CD8-positive, alpha-beta memory T cell (primary cell): ENCODE measurements around the gene IFNK. TPM values are rescaled to one million over a fixed set of nuclear protein-coding genes. Genes with fewer than 3 reads are reported as not detected.
A peak's percentile ranks its signal among the peaks of the same experiment; 100 is the strongest.

ENCODE experiments used
- CTCF ChIA-PET: fragments of 350-600 bp; sonication (Branson Sonifier 250); formaldehyde crosslinking; loops from one replicate; lab custom pipeline; 2021; ENCODE audit warnings: antibody characterized with exemption; lab: Charles Lee
- POLR2A ChIA-PET: fragments of 350-600 bp; sonication (Branson Sonifier 250); formaldehyde crosslinking; loops from one replicate; lab custom pipeline; 2021; ENCODE audit warnings: antibody characterized with exemption; lab: Charles Lee
- DNase-seq, 5 donors: peaks; one replicate each; pipeline versions ENCODE4 v3.0.0 to v3.0.0-alpha.2; 2020 to 2022; ENCODE audit warnings: mixed read lengths in 1 of 5
- H3K27ac ChIP-seq: one replicate; pipeline ENCODE4 v1.7.0; 2013; ENCODE audit warnings: low read depth, mild to moderate bottlenecking, low read length, moderate library complexity
- H3K27me3 ChIP-seq: 2 replicates; pipeline ENCODE4 v1.7.0; 2013; ENCODE audit warnings: low read length, mild to moderate bottlenecking; ENCODE audit not compliant: insufficient read depth, poor library complexity, severe bottlenecking
- H3K36me3 ChIP-seq: 2 replicates; pipeline ENCODE4 v1.7.0; 2013; ENCODE audit warnings: mild to moderate bottlenecking, low read length, moderate library complexity; ENCODE audit not compliant: insufficient read depth
- H3K4me1 ChIP-seq: 2 replicates; pipeline ENCODE4 v1.7.0; 2013; ENCODE audit warnings: mild to moderate bottlenecking, low read length, moderate library complexity; ENCODE audit not compliant: insufficient read depth
- H3K4me3 ChIP-seq: 2 replicates; pipeline ENCODE4 v1.7.0; 2013; ENCODE audit warnings: mild to moderate bottlenecking, low read length
- H3K9me3 ChIP-seq: 2 replicates; pipeline ENCODE4 v1.7.0; 2013; ENCODE audit warnings: mild to moderate bottlenecking, low read length
- H3K27ac Mint-ChIP-seq, 8 donors: one replicate each; pipeline ENCODE4 v1.8.0; 2020 to 2021; ENCODE audit warnings: mixed read lengths in 8 of 8, mild to moderate bottlenecking in 6 of 8, inconsistent platforms in 3 of 8, moderate library complexity in 3 of 8
- H3K27me3 Mint-ChIP-seq, 2 donors: one replicate each; pipeline ENCODE4 v1.8.0; 2020 to 2021; ENCODE audit warnings: mixed read lengths in 2 of 2, mild to moderate bottlenecking in 1 of 2, moderate library complexity in 1 of 2
- H3K36me3 Mint-ChIP-seq, 3 donors: one replicate each; pipeline ENCODE4 v1.8.0; 2020 to 2021; ENCODE audit warnings: mixed read lengths in 3 of 3, inconsistent platforms in 1 of 3, mild to moderate bottlenecking in 1 of 3
- H3K4me1 Mint-ChIP-seq, 3 donors: one replicate each; pipeline ENCODE4 v1.8.0; 2020 to 2021; ENCODE audit warnings: mixed read lengths in 3 of 3, inconsistent platforms in 1 of 3, mild to moderate bottlenecking in 1 of 3
- H3K4me3 Mint-ChIP-seq, 7 donors: one replicate each; pipeline ENCODE4 v1.8.0; 2020 to 2021; ENCODE audit warnings: mixed read lengths in 7 of 7, mild to moderate bottlenecking in 6 of 7, moderate library complexity in 4 of 7, inconsistent platforms in 2 of 7
- H3K9me3 Mint-ChIP-seq, 5 donors: one replicate each; pipeline ENCODE4 v1.8.0; 2020 to 2022; ENCODE audit warnings: mixed read lengths in 5 of 5, mild to moderate bottlenecking in 3 of 5, moderate library complexity in 2 of 5, inconsistent platforms in 1 of 5
- polyA plus RNA-seq: library from polyadenylated mRNA; unstranded; fragments of 300-500 nt; fragmentation: Illumina TruSeq; gene quantifications from one replicate; pipeline ENCODE4 v1.2.3, GENCODE V29; 2021
- total RNA-seq, 2 experiments: library from RNA; stranded (reverse); gene quantifications; one replicate each; pipeline ENCODE4 v1.2.3, GENCODE V29; 2021

The IFNK gene
- total and polyA plus RNA-seq, 3 experiments from 2014 or later, result not detected

- peaks cover 15% of the 10 kb centered on the region for H3K4me1 ChIP-seq
- H3K27ac Mint-ChIP-seq, result peak overlapping the region; percentile 95 to 100 (median 99)
- no peak overlapping the region for H3K27ac ChIP-seq
- H3K4me3 Mint-ChIP-seq, result peak overlapping the region; percentile 93 to 99 (median 96)
- H3K36me3 ChIP-seq, result no peaks in the 10 kb centered on the region
- H3K27me3 ChIP-seq, result no peaks in the 10 kb centered on the region
- CTCF ChIA-PET, result no interaction called here
- peaks cover 0 to 2% (median 0%) of the 10 kb centered on the region in 5 donors for H3K9me3 Mint-ChIP-seq
- peaks cover 0 to 10% (median 0%) of the 10 kb centered on the region in 3 donors for H3K36me3 Mint-ChIP-seq
- POLR2A ChIA-PET, result no interaction called here
- H3K4me3 ChIP-seq, result no peak overlapping the region
- no peaks in the 10 kb centered on the region for H3K9me3 ChIP-seq
- H3K27me3 Mint-ChIP-seq, result peaks cover 0 to 7% of the 10 kb centered on the region in 2 donors
- H3K4me1 Mint-ChIP-seq, result peaks cover 26 to 37% (median 32%) of the 10 kb centered on the region in 3 donors
- no peak for DNase-seq
These were observed 48.0 kb downstream of the IFNK start for GRCh38 chr9:27572061-27572460.

- peak overlapping the region; percentile 93 to 99 (median 96) for H3K4me3 Mint-ChIP-seq
- peaks cover 24 to 35% (median 32%) of the 10 kb centered on the region in 3 donors for H3K4me1 Mint-ChIP-seq
- POLR2A ChIA-PET, result no interaction called here
- peaks cover 0 to 2% (median 0%) of the 10 kb centered on the region in 5 donors for H3K9me3 Mint-ChIP-seq
- CTCF ChIA-PET, result no interaction called here
- Histone ChIP-seq H3K36me3 (no peaks in the 10 kb centered on the region), H3K27me3 (no peaks in the 10 kb centered on the region), H3K27ac (peak overlapping the region; percentile 83), H3K4me1 (peaks cover 15% of the 10 kb centered on the region), H3K9me3 (no peaks in the 10 kb centered on the region), H3K4me3 (peak overlapping the region; percentile 71)
- peak overlapping the region; percentile 95 to 100 (median 99) for H3K27ac Mint-ChIP-seq
- H3K27me3 Mint-ChIP-seq, result peaks cover 0 to 7% of the 10 kb centered on the region in 2 donors
- peaks cover 0 to 9% (median 0%) of the 10 kb centered on the region in 3 donors for H3K36me3 Mint-ChIP-seq
- peak; percentile 30 to 77 (median 56) for DNase-seq
These were observed 48.5 kb downstream of the IFNK start for GRCh38 chr9:27572566-27572917.

- Mint-ChIP-seq H3K4me3 (peak within 1 kb of the TSS; percentile 93 to 99 (median 96)), H3K27ac (peak within 1 kb of the TSS; percentile 95 to 100 (median 100)), H3K9me3 (peaks cover 0 to 4% (median 2%) of the 10 kb centered on the region in 5 donors), H3K27me3 (peaks cover 0 to 7% of the 10 kb centered on the region in 2 donors), H3K4me1 (peaks cover 23 to 33% (median 32%) of the 10 kb centered on the region in 3 donors), H3K36me3 (peaks cover under 1 to 9% (median 2%) of the 10 kb centered on the region in 3 donors)
- ChIA-PET POLR2A (interaction anchor here (0.7 kb wide), 1 partner anchor 626 kb away, joined by 3 read pairs; the partner anchor contains the start of gene PLAA), CTCF (interaction anchor here (1.1 kb wide), 1 partner anchor 50 kb away, joined by 4 read pairs; no protein-coding TSS in a partner anchor)
- no peaks in the 10 kb centered on the region for H3K27me3 ChIP-seq
- peak within 1 kb of the TSS; percentile 71 for H3K4me3 ChIP-seq
- peak within 1 kb of the TSS; percentile 83 for H3K27ac ChIP-seq
- no peaks in the 10 kb centered on the region for H3K9me3 ChIP-seq
- peak; percentile 80 to 91 (median 85) for DNase-seq
- peaks cover 15% of the 10 kb centered on the region for H3K4me1 ChIP-seq
- H3K36me3 ChIP-seq, result no peaks in the 10 kb centered on the region
These were observed 49.0 kb downstream of the IFNK start, which contains the start of gene C9orf72 for GRCh38 chr9:27572918-27573633. Gene C9orf72 (minus strand): TSS chr9:27573481. CDS start chr9:27567120, 6,361 bp downstream.

- POLR2A ChIA-PET, result interaction anchor here (0.7 kb wide), 1 partner anchor 627 kb away, joined by 3 read pairs; the partner anchor contains the start of gene PLAA
These were observed 49.8 kb downstream of the IFNK start for GRCh38 chr9:27573634-27574590.

More at GRCh38 chr9:27573634-27574590, 49.8 kb downstream of the IFNK start:
- CTCF ChIA-PET, result interaction anchor here (1.1 to 1.2 kb wide), 2 partner anchors 45 to 50 kb away, joined by 3 to 4 read pairs; partner anchors contain the start of gene MOB3B
- DNase-seq, result peak; percentile 90 to 98 (median 97)
- Histone ChIP-seq H3K4me3 (peak overlapping the region; percentile 68), H3K27ac (peak overlapping the region; percentile 75), H3K27me3 (no peaks in the 10 kb centered on the region), H3K9me3 (no peaks in the 10 kb centered on the region), H3K4me1 (peaks cover 15% of the 10 kb centered on the region), H3K36me3 (no peaks in the 10 kb centered on the region)
- peaks cover 23 to 33% (median 32%) of the 10 kb centered on the region in 3 donors for H3K4me1 Mint-ChIP-seq
- H3K27ac Mint-ChIP-seq, result peak overlapping the region; percentile 95 to 100 (median 99)
- peak overlapping the region; percentile 93 to 99 (median 96) for H3K4me3 Mint-ChIP-seq
- H3K36me3 Mint-ChIP-seq, result peaks cover 2 to 9% (median 8%) of the 10 kb centered on the region in 3 donors
- peaks cover 0 to 9% of the 10 kb centered on the region in 2 donors for H3K27me3 Mint-ChIP-seq
- peaks cover 3 to 8% (median 5%) of the 10 kb centered on the region in 5 donors for H3K9me3 Mint-ChIP-seq

Other genes with a start within 250 kb of the IFNK start
- gene EQTN, start 227.1 kb upstream of the IFNK start, total RNA-seq, result not detected
- not detected for gene EQTN, start 227.1 kb upstream of the IFNK start, polyA plus RNA-seq
- under 1 TPM; 0.20 to 0.29 TPM for gene MOB3B, start 5.5 kb downstream of the IFNK start, total RNA-seq
- 0.07 TPM for gene MOB3B, start 5.5 kb downstream of the IFNK start, polyA plus RNA-seq
- gene C9orf72, start 49.2 kb downstream of the IFNK start, total RNA-seq, result 1 to 10 TPM; 3.9 to 5.5 TPM
- 6.3 TPM for gene C9orf72, start 49.2 kb downstream of the IFNK start, polyA plus RNA-seq